Measurements from ENCODE around the gene MEX3D.

The MEX3D gene

DNA sequence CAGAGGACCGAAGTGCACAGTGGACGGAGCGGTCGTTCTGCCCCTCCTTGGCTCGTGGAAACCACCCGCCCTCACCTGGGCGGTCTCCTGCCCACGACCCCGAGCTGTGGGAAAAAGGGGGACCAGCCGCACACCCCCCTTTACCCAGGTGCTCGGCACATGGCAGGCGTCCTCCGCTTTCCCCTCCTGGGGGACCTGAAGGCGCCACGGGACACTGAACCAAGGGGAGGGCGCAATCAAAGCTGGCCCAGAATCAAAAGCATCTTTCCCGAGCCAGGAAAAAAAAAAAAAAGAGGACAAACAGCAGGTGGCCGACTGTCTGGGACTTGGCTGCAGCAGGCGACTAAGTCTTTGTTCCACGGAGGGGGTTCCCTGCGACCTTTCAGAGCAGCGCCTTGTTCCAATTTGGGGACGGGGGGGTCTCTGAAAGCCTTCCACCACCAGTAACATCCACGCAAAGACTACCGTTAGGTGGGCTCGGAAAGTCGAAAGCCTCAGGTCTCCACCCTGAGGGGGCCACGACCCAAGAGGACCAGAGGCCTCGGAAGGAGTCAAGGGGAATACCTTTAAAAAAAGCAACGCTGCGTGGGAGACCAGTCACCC lies 23.4 kb upstream of the MEX3D start:
- Histone ChIP-seq H3F3A (ENCODE audit: insufficient read depth, low read length) (0 out of 2 replicates have a peak, but pooled peaks cover 4% of the 10 kb centered on the region), H4K20me1 (ENCODE audit: insufficient read depth, low read length) (no peaks in the 10 kb centered on the region), H3K27ac (ENCODE audit: low read depth, low read length, poor library complexity, severe bottlenecking) (peak overlapping the region; percentile 92), H3K36me3 (ENCODE audit: insufficient read depth, low read length) (peaks cover 44% of the 10 kb centered on the region; the same call in 1 of the 2 replicates), H3K27me3 (ENCODE audit: insufficient read depth, low read length) (no peaks in the 10 kb centered on the region), H3K4me1 (ENCODE audit: insufficient read depth, low read length, severe bottlenecking) (peaks cover 28% of the 10 kb centered on the region), H3K4me2 (ENCODE audit: low read length) (peak overlapping the region; percentile 99), H3K79me2 (ENCODE audit: insufficient read depth, low read length) (peaks cover 49% of the 10 kb centered on the region), H2AFZ (ENCODE audit: low read length) (no peak overlapping the region), H3K9me3 (ENCODE audit: low read length) (no peaks in the 10 kb centered on the region), H3K9me2 (ENCODE audit: low read depth, low read length) (no peaks in the 10 kb centered on the region), H3K4me3 (ENCODE audit: low read depth, low read length, poor library complexity, severe bottlenecking) (peak overlapping the region; percentile 99), H3K9ac (ENCODE audit: low read length) (peak overlapping the region; percentile 100)
- TF ChIP-seq EZH2 (IDR thresholded peaks at IDR 0.05; ENCODE audit: borderline replicate concordance, low read length), result no peak
- no peak for TF ChIP-seq CTCF (IDR thresholded peaks at IDR 0.05; ENCODE audit: low read length)

DNA sequence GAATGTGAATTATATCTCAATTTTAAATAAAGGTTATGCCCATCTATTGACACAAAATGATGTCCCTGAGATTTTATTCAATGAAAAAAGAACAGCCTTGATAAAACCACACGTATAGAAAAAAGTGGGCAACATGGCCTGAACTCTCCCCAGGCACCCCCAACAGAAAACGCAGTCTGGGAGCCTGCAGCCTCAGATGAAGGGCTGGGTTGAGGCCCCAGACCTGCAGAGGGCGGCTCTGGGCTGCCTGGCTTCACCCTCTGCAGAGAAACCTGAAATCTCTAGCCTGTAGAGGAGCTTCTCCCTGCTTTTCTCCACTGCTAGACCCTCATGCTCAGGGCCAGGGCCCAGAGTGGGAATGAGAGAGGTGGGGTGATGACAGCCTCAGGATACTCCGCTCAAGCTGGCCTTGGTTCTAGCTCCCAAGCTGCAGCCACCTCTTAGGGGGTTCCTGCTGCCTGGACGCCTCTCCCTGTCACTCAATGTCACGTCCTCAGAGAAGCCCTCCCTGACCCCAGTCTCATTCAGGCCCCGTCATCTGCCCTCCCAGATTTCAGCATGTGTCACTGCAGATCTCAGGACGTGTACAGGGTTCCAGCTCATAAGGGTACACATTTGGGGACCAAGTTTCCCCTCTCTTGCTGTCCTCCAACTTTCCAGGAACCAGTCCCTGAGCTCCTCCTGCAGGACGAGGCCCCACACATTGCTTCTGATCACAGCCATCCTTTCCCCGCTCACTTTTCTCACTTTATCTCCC lies 22.7 kb upstream of the MEX3D start:
- peaks cover 51% of the 10 kb centered on the region for H3K79me2 ChIP-seq (ENCODE audit: insufficient read depth, low read length)
- no peaks in the 10 kb centered on the region for H3K27me3 ChIP-seq (ENCODE audit: insufficient read depth, low read length)
- peak overlapping the region; percentile 99 for H3K4me3 ChIP-seq (ENCODE audit: low read depth, low read length, poor library complexity, severe bottlenecking)
- H3K9ac ChIP-seq (ENCODE audit: low read length), result peak overlapping the region; percentile 100
- H3K9me3 ChIP-seq (ENCODE audit: low read length), result no peaks in the 10 kb centered on the region
- H4K20me1 ChIP-seq (ENCODE audit: insufficient read depth, low read length), result no peaks in the 10 kb centered on the region
- peaks cover 28% of the 10 kb centered on the region for H3K4me1 ChIP-seq (ENCODE audit: insufficient read depth, low read length, severe bottlenecking)
- H3K9me2 ChIP-seq (ENCODE audit: low read depth, low read length), result no peaks in the 10 kb centered on the region
- TF ChIP-seq EZH2 (IDR thresholded peaks at IDR 0.05; ENCODE audit: borderline replicate concordance, low read length), result no peak
- TF ChIP-seq CTCF (IDR thresholded peaks at IDR 0.05; ENCODE audit: low read length), result peak; percentile 57
- peak overlapping the region; percentile 92 for H3K27ac ChIP-seq (ENCODE audit: low read depth, low read length, poor library complexity, severe bottlenecking)
- H2AFZ ChIP-seq (ENCODE audit: low read length), result no peak overlapping the region
- H3K4me2 ChIP-seq (ENCODE audit: low read length), result peak overlapping the region; percentile 99
- H3F3A ChIP-seq (ENCODE audit: insufficient read depth, low read length), result 0 out of 2 replicates have a peak, but pooled peaks cover under 1% of the 10 kb centered on the region
- peaks cover 47% of the 10 kb centered on the region for H3K36me3 ChIP-seq (ENCODE audit: insufficient read depth, low read length)

- peaks cover 67% of the 10 kb centered on the region for H3K36me3 ChIP-seq (ENCODE audit: insufficient read depth, low read length)
- TF ChIP-seq EZH2 (IDR thresholded peaks at IDR 0.05; ENCODE audit: borderline replicate concordance, low read length) (no peak), CTCF (IDR thresholded peaks at IDR 0.05; ENCODE audit: low read length) (no peak)
- no peak overlapping the region for H2AFZ ChIP-seq (ENCODE audit: low read length)
- no peaks in the 10 kb centered on the region for H3K9me3 ChIP-seq (ENCODE audit: low read length)
- H3K9me2 ChIP-seq (ENCODE audit: low read depth, low read length), result no peaks in the 10 kb centered on the region
- H3K9ac ChIP-seq (ENCODE audit: low read length), result no peak overlapping the region
- H3K27me3 ChIP-seq (ENCODE audit: insufficient read depth, low read length), result no peaks in the 10 kb centered on the region
- H3K27ac ChIP-seq (ENCODE audit: low read depth, low read length, poor library complexity, severe bottlenecking), result no peak overlapping the region
- H4K20me1 ChIP-seq (ENCODE audit: insufficient read depth, low read length), result no peaks in the 10 kb centered on the region
- no peak overlapping the region for H3K4me2 ChIP-seq (ENCODE audit: low read length)
- H3K4me3 ChIP-seq (ENCODE audit: low read depth, low read length, poor library complexity, severe bottlenecking), result no peak overlapping the region
- peaks cover 20% of the 10 kb centered on the region for H3K4me1 ChIP-seq (ENCODE audit: insufficient read depth, low read length, severe bottlenecking)
- H3K79me2 ChIP-seq (ENCODE audit: insufficient read depth, low read length), result peaks cover 57% of the 10 kb centered on the region
- H3F3A ChIP-seq (ENCODE audit: insufficient read depth, low read length), result no peaks in the 10 kb centered on the region
Observed at GRCh38 chr19:1587872-1588271, 19.7 kb upstream of the MEX3D start.

All from OCI-LY1 (cell line).